K562 (cell line): Measurements from ENCODE around the gene BSDC1. TPM values are rescaled to one million over a fixed set of nuclear protein-coding genes. Genes with fewer than 3 reads are reported as not detected.
A peak's percentile ranks its signal among the peaks of the same experiment; 100 is the strongest.
"Not testable (repeated sequence)": the region's sequence is repeated elsewhere in the genome, so short reads cannot be mapped to it uniquely, and the experiment has no call there.

Source experiments
- ATAC-seq: fragments of 200-7000 bp; cut with Tn5 transposase; 3 replicates; pipeline ENCODE4 v1.9.1; 2020; ENCODE audit warnings: moderate library complexity
- BruUV-seq: library from RNA; stranded (reverse); fragments of 400-500 nt; replicated peaks from 2 replicates; lab custom pipeline; 2021; lab: Mats Ljungman, UMichigan
- CTCF ChIA-PET: fragments of 300-600 bp; formaldehyde crosslinking; extraction: SDS; loops from one replicate; lab custom pipeline; 2021; ENCODE audit warnings: low intra/inter-chr PET ratio; lab: Yijun Ruan, JAX
- POLR2A ChIA-PET: fragments of 300-600, 350-650 bp; sonication (Branson Sonifier 250); formaldehyde crosslinking; extraction: SDS; loops from one replicate; lab custom pipeline; 2021; ENCODE audit warnings: antibody characterized with exemption, inconsistent platforms; lab: Yijun Ruan, JAX
- DNase-seq, 4 experiments: peaks; one replicate each; pipeline versions ENCODE4 v3.0.0 to v3.0.0-alpha.2; 2011 to 2018; ENCODE audit warnings: low spot score in 3 of 4, mixed read lengths in 3 of 4; ENCODE audit errors: extremely low read depth in 1 of 4
- FAIRE-seq: peaks from 2 replicates; lab custom pipeline; 2011; peaks lifted over from hg19 to GRCh38; lab: Jason Lieb, UNC
- H2AFZ ChIP-seq: 2 replicates; pipeline ENCODE4 v1.6.0; 2011; ENCODE audit warnings: low read depth, low read length, control low read depth, inconsistent platforms
- H3K27ac ChIP-seq: fragments of 200-600 bp; 3 replicates; pipeline ENCODE4 v1.8.0; 2011; ENCODE audit warnings: low read depth, mild to moderate bottlenecking, control low read depth, inconsistent platforms, low read length, moderate library complexity, mixed read lengths; ENCODE audit errors: extremely low read depth
- H3K27me3 ChIP-seq, 2 experiments: fragments of 300-600 bp in 1 of 2; 2 replicates in 1 of 2; 3 replicates in 1 of 2; pipeline versions ENCODE4 v1.6.0 to v1.8.0; 2011; ENCODE audit warnings: inconsistent platforms in 2 of 2, low read length in 2 of 2, mild to moderate bottlenecking in 1 of 2, mixed read lengths in 1 of 2, moderate library complexity in 1 of 2; ENCODE audit not compliant: control insufficient read depth in 2 of 2, insufficient read depth in 2 of 2
- H3K36me3 ChIP-seq: fragments of 300-600 bp; 3 replicates; pipeline ENCODE4 v1.8.0; 2011; ENCODE audit warnings: mild to moderate bottlenecking, low read length, inconsistent platforms; ENCODE audit not compliant: control insufficient read depth, insufficient read depth
- H3K4me1 ChIP-seq, 2 experiments: fragments of 200-600 bp in 1 of 2; replicated peaks in 1 of 2; 2 replicates in 1 of 2; 3 replicates in 1 of 2; pipeline versions ENCODE4 v1.5.1 to v1.8.0; 2011; ENCODE audit warnings: inconsistent platforms in 2 of 2, low read length in 2 of 2, mild to moderate bottlenecking in 1 of 2, mixed read lengths in 1 of 2, moderate library complexity in 1 of 2; ENCODE audit not compliant: control insufficient read depth in 2 of 2, insufficient read depth in 2 of 2
- H3K4me2 ChIP-seq: 2 replicates; pipeline ENCODE4 v1.6.1; 2011; ENCODE audit warnings: low read length, control low read depth, inconsistent platforms, mixed read lengths; ENCODE audit not compliant: insufficient read depth
- H3K4me3 ChIP-seq: fragments of 200-600 bp; sonication (generic), shearing (Covaris generic); 2 replicates; pipeline ENCODE4 v1.5.1; 2016; ENCODE audit warnings: control low read depth, inconsistent platforms
- H3K79me2 ChIP-seq: fragments of 200-600 bp; 3 replicates; pipeline ENCODE4 v1.8.0; 2011; ENCODE audit warnings: low read length, inconsistent platforms; ENCODE audit not compliant: control insufficient read depth, insufficient read depth
- H3K9ac ChIP-seq, 2 experiments: 2 replicates each; pipeline versions ENCODE4 v1.6.0 to v1.6.1; 2011; ENCODE audit warnings: low read depth in 2 of 2, low read length in 2 of 2, control low read depth in 1 of 2, inconsistent platforms in 1 of 2, mild to moderate bottlenecking in 1 of 2, mixed read lengths in 1 of 2; ENCODE audit not compliant: insufficient read depth in 1 of 2
- H3K9me1 ChIP-seq: one replicate; pipeline ENCODE4 v1.6.0; 2011; ENCODE audit warnings: inconsistent platforms, mild to moderate bottlenecking, low read length, moderate library complexity; ENCODE audit not compliant: control insufficient read depth, insufficient read depth
- H3K9me3 ChIP-seq: replicated peaks from 2 replicates; pipeline ENCODE4 v1.5.1; 2011; ENCODE audit warnings: low read depth, low read length, inconsistent platforms; ENCODE audit not compliant: control insufficient read depth, insufficient read depth
- H4K20me1 ChIP-seq: replicated peaks from 2 replicates; pipeline ENCODE4 v1.6.1; 2011; ENCODE audit warnings: low read length, inconsistent platforms, mixed read lengths; ENCODE audit not compliant: control insufficient read depth, insufficient read depth
- POLR2A ChIP-seq: fragments of 450-650 bp; conservative IDR thresholded peaks from 2 replicates; pipeline ENCODE4 v1.6.1; 2016
- PRDM10 ChIP-seq: fragments of 450-650 bp; IDR thresholded peaks from 2 replicates; pipeline ENCODE4 v1.6.1; 2018; ENCODE audit not compliant: partially characterized antibody
- WGBS: fragments of 100-300 bp; shearing (Covaris generic); methylation state at CpG from one replicate; pipeline ENCODE4 v1.1.6; 2016; ENCODE audit warnings: low coverage, mixed read lengths; ENCODE audit not compliant: insufficient coverage; ENCODE audit errors: missing lambda C conversion rate; 5-methylcytosine and 5-hydroxymethylcytosine counted together
- in situ Hi-C: fragments of 300-500 bp; cut with MboI; formaldehyde crosslinking; loops from 4 replicates; pipeline ENCODE4 v1.15.0; 2018; ENCODE audit warnings: inconsistent platforms, mixed read lengths
- intact Hi-C: fragments of 100-400 bp; cut with micrococcal nuclease; formaldehyde crosslinking; loops from 2 replicates; pipeline ENCODE4 v1.14.2; 2022
- polyA plus RNA-seq, 8 experiments: library from polyadenylated mRNA; depleted of rRNA in 4 of 8; stranded (reverse) in 5 of 8; unstranded in 3 of 8; fragments of >200 nt; fragmentation: Nextera tagmentation in 2 of 8; fragmentation: Illumina TruSeq in 1 of 8; extraction: Ambion mirVana in 2 of 8; extraction: Trizol in 1 of 8; gene quantifications; 2 replicates each; pipeline versions ENCODE4 v1.2.1 to v1.2.3, GENCODE V29; 2011 to 2014; ENCODE audit warnings: inconsistent platforms in 1 of 8, missing spikeins in 1 of 8
- total RNA-seq, 7 experiments: library from RNA; depleted of rRNA in 6 of 7; stranded (reverse); fragments of >200 nt in 6 of 7; fragmentation: Illumina TruSeq in 2 of 7; extraction: Trizol in 2 of 7; gene quantifications; 2 replicates each; pipeline versions ENCODE4 v1.2.1 to v1.2.3, GENCODE V29; 2011 to 2021; ENCODE audit warnings: low replicate concordance in 1 of 7

The BSDC1 gene
- total and polyA plus RNA-seq, 9 of the 15 experiments (the other 6 are each of a cell fraction or from before 2014, with no cell fraction given) = 10.2 to 96.8 (median 73.1) TPM

- H4K20me1 ChIP-seq, BruUV-seq, H3K4me2 ChIP-seq, DNase-seq, in situ Hi-C loops, H3K4me3 ChIP-seq, H3K9me1 ChIP-seq, H3K27me3 ChIP-seq: not testable (repeated sequence)
- WGBS = 86% methylated on average over 2 of the region's 6 CpGs
- TF ChIP-seq POLR2A (0 out of 2 replicates have a peak, but pooled peaks have one; percentile 18), PRDM10 (peak; percentile 34)
- TF ChIP-seq, all 486 proteins: peak for 2; not testable (repeated sequence) for 484
- H2AFZ ChIP-seq, FAIRE-seq, ATAC-seq, CTCF ChIA-PET, intact Hi-C loops, H3K9me3 ChIP-seq, H3K9ac ChIP-seq, H3K27ac ChIP-seq: not testable (repeated sequence)
- H3K36me3 ChIP-seq = peaks cover 13% of the 10 kb centered on the region; the same call in 2 of the 3 replicates
- peaks cover 24 to 33% of the 10 kb centered on the region in 2 experiments for H3K4me1 ChIP-seq
- H3K79me2 ChIP-seq = peaks cover 12% of the 10 kb centered on the region; the same call in 2 of the 3 replicates
- POLR2A ChIA-PET = interaction anchor here (0.6 to 3.5 kb wide), 3 partner anchors 11 to 132 kb away, joined by 3 to 36 read pairs (median 4); no protein-coding TSS in a partner anchor
These were observed 38.5 kb downstream of the BSDC1 start for GRCh38 chr1:32355778-32356177.
